OCI-LY1 (cell line): ENCODE measurements around the gene S100A8.

Experiments
- H2AFZ ChIP-seq: fragments of 200-600 bp; sonication (generic), shearing (Covaris generic); 2 replicates; pipeline ENCODE4 v1.6.0; 2014; ENCODE audit warnings: antibody characterized with exemption, mild to moderate bottlenecking, low read length
- H3F3A ChIP-seq: fragments of 200-600 bp; sonication (generic), shearing (Covaris generic); 2 replicates; pipeline ENCODE4 v1.6.0; 2014; ENCODE audit warnings: mild to moderate bottlenecking, antibody characterized with exemption, low read length, moderate library complexity; ENCODE audit not compliant: insufficient read depth
- H3K27ac ChIP-seq: fragments of 200-600 bp; sonication (generic); 2 replicates; pipeline ENCODE4 v1.5.1; 2014; ENCODE audit warnings: low read length, mixed run types, mild to moderate bottlenecking, low read depth; ENCODE audit not compliant: poor library complexity, severe bottlenecking
- H3K27me3 ChIP-seq: fragments of 200-600 bp; sonication (generic); 2 replicates; pipeline ENCODE4 v1.6.0; 2014; ENCODE audit warnings: antibody characterized with exemption, mild to moderate bottlenecking, low read length, moderate library complexity; ENCODE audit not compliant: insufficient read depth
- H3K36me3 ChIP-seq: fragments of 200-600 bp; sonication (generic); 2 replicates; pipeline ENCODE4 v1.6.1; 2014; ENCODE audit warnings: mild to moderate bottlenecking, antibody characterized with exemption, low read length, moderate library complexity, mixed read lengths; ENCODE audit not compliant: insufficient read depth
- H3K4me1 ChIP-seq: fragments of 200-600 bp; sonication (generic); 2 replicates; pipeline ENCODE4 v1.5.1; 2014; ENCODE audit warnings: mild to moderate bottlenecking, low read length, moderate library complexity; ENCODE audit not compliant: insufficient read depth, severe bottlenecking
- H3K4me2 ChIP-seq: fragments of 200-600 bp; sonication (generic), shearing (Covaris generic); 2 replicates; pipeline ENCODE4 v1.6.1; 2014; ENCODE audit warnings: low read length
- H3K4me3 ChIP-seq: fragments of 200-600 bp; sonication (generic); 2 replicates; pipeline ENCODE4 v1.5.1; 2014; ENCODE audit warnings: low read length, low read depth, mild to moderate bottlenecking, mixed read lengths; ENCODE audit not compliant: poor library complexity, severe bottlenecking
- H3K79me2 ChIP-seq: fragments of 200-600 bp; shearing (Covaris generic); 2 replicates; pipeline ENCODE4 v1.6.1; 2016; ENCODE audit warnings: mixed run types, low read length, mixed read lengths; ENCODE audit not compliant: insufficient read depth
- H3K9ac ChIP-seq: fragments of 200-600 bp; sonication (generic), shearing (Covaris generic); 2 replicates; pipeline ENCODE4 v1.6.1; 2014; ENCODE audit warnings: mild to moderate bottlenecking, low read length, mixed read lengths
- H3K9me2 ChIP-seq: fragments of 200-600 bp; sonication (generic), shearing (Covaris generic); 2 replicates; pipeline ENCODE4 v1.6.1; 2014; ENCODE audit warnings: low read depth, mild to moderate bottlenecking, low read length, mixed read lengths
- H3K9me3 ChIP-seq: fragments of 200-600 bp; shearing (Covaris generic); 2 replicates; pipeline ENCODE4 v1.6.1; 2014; ENCODE audit warnings: low read length, mixed read lengths
- H4K20me1 ChIP-seq: fragments of 200-600 bp; sonication (generic), shearing (Covaris generic); 2 replicates; pipeline ENCODE4 v1.6.0; 2016; ENCODE audit warnings: mild to moderate bottlenecking, low read length; ENCODE audit not compliant: insufficient read depth
- EZH2 ChIP-seq: fragments of 200-600 bp; sonication (generic), shearing (Covaris generic); IDR thresholded peaks from 2 replicates; pipeline ENCODE4 v1.8.0; 2017; ENCODE audit warnings: borderline replicate concordance, mixed run types, mild to moderate bottlenecking, antibody characterized with exemption, low read length, moderate library complexity, mixed read lengths
- TF ChIP-seq, protein P1 (sequence below): fragments of 200-600 bp; sonication (generic), shearing (Covaris generic); IDR thresholded peaks from 2 replicates; pipeline ENCODE4 v1.5.1; 2017; ENCODE audit warnings: mild to moderate bottlenecking, antibody characterized with exemption, low read length, moderate library complexity, mixed read lengths

Gene S100A8

DNA sequence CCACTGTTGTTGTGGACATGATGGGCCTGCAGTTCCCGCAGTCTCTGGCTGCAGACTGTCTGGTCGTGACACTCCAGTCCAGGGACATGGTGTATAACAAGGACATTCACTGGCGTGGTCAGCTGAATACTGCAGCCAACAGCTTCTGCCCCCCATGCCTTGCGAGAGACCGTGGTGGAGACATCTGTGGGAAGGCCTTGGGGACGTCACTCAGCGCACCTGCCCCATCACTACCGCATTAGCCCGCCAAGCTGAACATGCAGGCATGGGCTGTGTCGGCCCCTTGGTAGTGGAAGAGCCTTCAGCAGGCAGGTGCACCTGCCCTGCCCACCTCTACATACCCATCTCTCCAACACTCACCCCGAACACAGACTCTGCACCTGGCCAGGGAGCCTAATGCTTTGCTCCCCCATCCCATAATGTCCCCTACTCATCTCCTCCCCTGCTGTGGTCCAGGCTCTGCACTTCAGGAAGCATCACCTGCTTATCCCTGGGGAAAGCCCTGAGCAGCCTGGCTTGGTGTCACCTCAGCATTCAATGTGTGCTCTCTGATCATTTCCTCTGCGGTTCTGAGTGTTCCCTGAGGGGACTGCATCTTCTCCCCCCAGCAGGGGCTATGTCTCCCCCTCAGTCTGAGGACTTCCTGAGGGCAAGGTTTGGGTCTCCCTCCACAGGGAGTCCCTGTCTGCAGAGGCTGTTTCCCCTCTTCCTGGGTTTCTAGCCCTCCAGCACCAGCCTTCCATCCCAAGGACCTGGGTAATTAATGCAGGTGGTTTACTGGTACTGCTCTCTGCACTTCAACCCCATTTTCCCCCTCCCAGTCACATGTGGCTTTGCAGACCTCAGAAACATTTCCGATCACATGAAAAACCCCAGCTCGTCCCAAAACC lies 45.4 kb downstream of the S100A8 start:
- H3K36me3 ChIP-seq = no peaks in the 10 kb centered on the region
- H3K4me1 ChIP-seq = no peaks in the 10 kb centered on the region
- no peaks in the 10 kb centered on the region for H3K9me3 ChIP-seq
- H3K27me3 ChIP-seq = no peaks in the 10 kb centered on the region
- H3K9me2 ChIP-seq = no peaks in the 10 kb centered on the region
- H3K4me2 ChIP-seq = no peak overlapping the region
- no peaks in the 10 kb centered on the region for H3F3A ChIP-seq
- H4K20me1 ChIP-seq = no peaks in the 10 kb centered on the region
- H3K9ac ChIP-seq = no peak overlapping the region
- no peaks in the 10 kb centered on the region for H3K79me2 ChIP-seq
- no peak overlapping the region for H2AFZ ChIP-seq
- no peak overlapping the region for H3K4me3 ChIP-seq
- H3K27ac ChIP-seq = no peak overlapping the region
- TF ChIP-seq, protein P1, sequence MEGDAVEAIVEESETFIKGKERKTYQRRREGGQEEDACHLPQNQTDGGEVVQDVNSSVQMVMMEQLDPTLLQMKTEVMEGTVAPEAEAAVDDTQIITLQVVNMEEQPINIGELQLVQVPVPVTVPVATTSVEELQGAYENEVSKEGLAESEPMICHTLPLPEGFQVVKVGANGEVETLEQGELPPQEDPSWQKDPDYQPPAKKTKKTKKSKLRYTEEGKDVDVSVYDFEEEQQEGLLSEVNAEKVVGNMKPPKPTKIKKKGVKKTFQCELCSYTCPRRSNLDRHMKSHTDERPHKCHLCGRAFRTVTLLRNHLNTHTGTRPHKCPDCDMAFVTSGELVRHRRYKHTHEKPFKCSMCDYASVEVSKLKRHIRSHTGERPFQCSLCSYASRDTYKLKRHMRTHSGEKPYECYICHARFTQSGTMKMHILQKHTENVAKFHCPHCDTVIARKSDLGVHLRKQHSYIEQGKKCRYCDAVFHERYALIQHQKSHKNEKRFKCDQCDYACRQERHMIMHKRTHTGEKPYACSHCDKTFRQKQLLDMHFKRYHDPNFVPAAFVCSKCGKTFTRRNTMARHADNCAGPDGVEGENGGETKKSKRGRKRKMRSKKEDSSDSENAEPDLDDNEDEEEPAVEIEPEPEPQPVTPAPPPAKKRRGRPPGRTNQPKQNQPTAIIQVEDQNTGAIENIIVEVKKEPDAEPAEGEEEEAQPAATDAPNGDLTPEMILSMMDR = no peak
- TF ChIP-seq EZH2 = no peak

DNA sequence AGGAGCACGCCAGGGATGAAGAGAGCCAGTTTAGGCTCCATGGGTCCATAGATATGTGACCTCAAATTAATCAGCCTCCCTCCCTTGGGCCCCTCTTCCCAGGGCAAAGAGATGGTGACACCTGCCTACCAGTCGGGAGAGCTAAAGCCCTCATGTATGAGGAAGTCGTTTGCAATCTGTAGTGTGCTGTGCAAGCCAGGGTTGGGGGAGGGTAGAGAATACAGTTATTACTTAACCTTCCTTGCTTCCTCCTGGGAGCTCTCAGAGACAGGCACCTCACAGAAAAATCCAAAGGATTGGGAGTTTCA lies 46.2 kb downstream of the S100A8 start:
- no peak for TF ChIP-seq EZH2
- TF ChIP-seq, protein P1 = no peak
- Histone ChIP-seq H2AFZ (no peak overlapping the region), H4K20me1 (no peaks in the 10 kb centered on the region), H3K79me2 (no peaks in the 10 kb centered on the region), H3K27ac (no peak overlapping the region), H3K9me2 (no peaks in the 10 kb centered on the region), H3K4me2 (no peak overlapping the region), H3K4me1 (no peaks in the 10 kb centered on the region), H3K27me3 (no peaks in the 10 kb centered on the region), H3K4me3 (no peak overlapping the region), H3K36me3 (no peaks in the 10 kb centered on the region), H3F3A (no peaks in the 10 kb centered on the region), H3K9ac (no peak overlapping the region), H3K9me3 (no peaks in the 10 kb centered on the region)

DNA sequence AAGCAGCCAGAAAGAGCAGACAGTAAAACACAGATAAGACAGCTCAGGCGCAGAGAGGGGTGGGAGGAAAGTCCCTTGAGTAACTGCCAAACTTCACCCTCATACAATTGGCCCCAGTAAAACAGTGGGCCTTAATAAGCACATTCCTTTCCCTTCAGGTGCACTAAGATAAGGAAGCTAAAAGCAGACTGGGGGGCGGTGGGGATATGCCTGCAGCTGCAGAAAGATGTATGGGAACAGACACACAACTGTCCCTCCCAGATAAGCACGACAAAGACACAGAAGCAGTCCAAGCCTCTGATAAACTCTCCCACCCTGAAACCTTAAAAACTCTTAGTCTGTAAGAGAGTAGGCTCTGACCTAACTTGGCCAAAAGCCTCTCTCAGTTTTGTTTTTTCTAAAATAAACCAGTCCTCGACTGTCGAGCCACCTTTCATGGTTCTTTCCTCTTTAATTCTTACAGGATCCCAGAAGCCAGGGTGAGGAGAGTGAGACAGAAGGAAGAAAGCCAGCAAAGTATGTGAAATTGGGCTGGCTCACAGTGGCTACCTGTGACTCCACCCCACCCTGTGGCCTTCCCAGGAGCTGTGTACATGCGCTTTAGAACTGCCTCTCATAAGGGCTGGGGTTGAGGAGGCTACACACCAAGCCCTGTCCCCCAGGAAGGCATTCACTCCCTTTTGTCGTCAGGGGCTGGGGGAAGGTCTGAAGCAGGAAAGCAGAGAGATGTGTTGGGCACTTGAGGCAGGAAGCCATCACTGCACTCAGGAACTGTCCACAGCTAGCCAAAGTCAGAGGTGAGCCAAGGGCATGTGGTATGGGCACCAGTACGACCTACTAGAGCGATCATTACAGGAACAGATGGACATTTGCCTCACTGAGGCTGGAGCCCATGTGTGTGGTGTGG lies 46.8 kb downstream of the S100A8 start:
- Histone ChIP-seq H3K9me3 (no peaks in the 10 kb centered on the region), H3K27me3 (no peaks in the 10 kb centered on the region), H2AFZ (no peak overlapping the region), H3K79me2 (no peaks in the 10 kb centered on the region), H3K9me2 (no peaks in the 10 kb centered on the region), H3K4me3 (no peak overlapping the region), H3K4me2 (no peak overlapping the region), H3K36me3 (no peaks in the 10 kb centered on the region), H3K9ac (no peak overlapping the region), H3K4me1 (no peaks in the 10 kb centered on the region), H3F3A (no peaks in the 10 kb centered on the region), H4K20me1 (no peaks in the 10 kb centered on the region), H3K27ac (no peak overlapping the region)
- no peak for TF ChIP-seq EZH2
- TF ChIP-seq, protein P1 = no peak
